HT1080 (cell line): ENCODE data around the gene TBC1D19. TPM values are rescaled to one million over a fixed set of nuclear protein-coding genes. Genes with fewer than 3 reads are reported as not detected.
A peak's percentile ranks its signal among the peaks of the same experiment; 100 is the strongest.
"Not testable (repeated sequence)": the region's sequence is repeated elsewhere in the genome, so short reads cannot be mapped to it uniquely, and the experiment has no call there.

Source experiments
- DNase-seq: peaks from one replicate; pipeline ENCODE4 v3.0.0-alpha.2; 2015; ENCODE audit warnings: low read depth
- total RNA-seq: library from RNA; depleted of rRNA; stranded (reverse); fragments of >200 nt; shearing (Covaris generic); gene quantifications from 2 replicates; pipeline ENCODE4 v1.2.3, GENCODE V29; 2014

TBC1D19 gene
- total RNA-seq, 1 experiment from 2014 or later, result 4.5 TPM

DNA sequence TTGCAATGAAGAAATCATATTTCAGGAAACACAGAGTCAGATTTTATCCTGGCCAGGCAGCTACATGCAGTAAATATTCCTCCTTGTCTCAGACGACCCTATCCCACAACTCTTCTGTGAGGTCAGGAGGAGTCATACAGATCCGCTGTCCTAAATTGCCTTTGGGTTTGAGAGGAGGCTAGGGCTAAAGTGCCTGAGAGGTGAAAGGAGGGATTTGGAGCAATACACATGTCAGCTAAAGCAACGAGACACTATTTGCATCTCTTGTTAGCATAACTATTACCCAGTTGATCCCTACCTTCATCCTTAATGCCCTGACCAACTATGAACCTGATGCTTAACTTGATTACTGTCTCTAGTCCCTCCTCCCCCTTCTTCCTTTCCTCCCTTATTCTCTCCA is 98.6 kb downstream of the TBC1D19 start:
- no peak for DNase-seq

DNA sequence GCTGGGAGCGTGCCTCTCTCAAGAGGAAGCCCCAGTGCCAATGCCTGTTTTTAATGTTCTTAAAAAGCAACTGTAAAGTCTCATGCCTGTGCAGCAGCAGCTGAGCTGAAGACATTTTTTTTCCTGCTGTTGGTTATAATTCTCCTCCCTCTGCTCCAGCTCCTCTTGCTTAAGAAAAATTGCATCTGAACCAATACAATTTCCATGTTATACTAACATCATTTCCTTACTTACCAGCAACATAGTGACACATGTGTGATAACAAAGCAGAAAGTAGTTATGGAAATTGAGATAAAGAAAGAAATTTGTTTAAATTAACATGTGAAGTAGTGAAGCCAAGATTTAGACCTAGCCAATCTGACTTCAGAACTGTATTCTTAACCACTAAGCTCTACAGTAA is 101.4 kb downstream of the TBC1D19 start:
- no peak for DNase-seq

DNA sequence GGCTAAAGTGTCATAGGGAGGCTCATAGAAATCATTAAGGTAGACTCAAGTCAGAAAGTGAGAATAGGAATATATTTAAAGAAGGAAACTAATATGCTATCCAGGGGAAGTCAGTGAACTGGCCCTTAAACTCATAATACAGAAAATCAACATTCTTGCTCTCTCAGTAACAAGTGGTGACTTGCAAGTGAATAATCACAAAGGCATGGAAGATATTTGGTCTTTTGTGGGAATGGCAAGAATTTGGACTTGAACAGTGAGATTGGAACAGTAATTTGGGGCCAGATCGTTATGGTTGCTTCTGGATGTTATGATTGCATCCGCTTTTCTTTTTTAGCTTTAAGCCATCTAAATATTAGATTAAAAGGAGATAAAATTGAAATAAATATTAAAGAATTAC is 103.8 kb downstream of the TBC1D19 start:
- peak; percentile 46 for DNase-seq

DNA sequence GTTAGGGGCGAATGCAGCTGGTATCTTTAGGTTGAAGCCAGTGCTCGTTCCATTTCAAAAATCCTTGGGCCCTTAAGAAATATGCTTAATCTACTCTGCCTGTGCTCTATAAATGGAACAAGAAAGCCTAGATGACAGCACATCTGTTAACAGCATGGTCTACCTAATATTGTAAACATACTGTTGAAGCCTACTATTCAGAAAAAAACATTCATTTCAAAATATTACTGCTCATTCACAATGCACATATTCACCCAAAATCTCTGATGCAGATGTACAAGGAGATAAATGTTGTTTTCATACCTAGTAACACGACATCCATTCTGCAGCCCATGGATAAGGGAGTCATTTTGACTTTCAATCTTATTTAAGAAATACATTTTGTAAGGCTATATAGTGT is 106.6 kb downstream of the TBC1D19 start:
- DNase-seq, result no peak

DNA sequence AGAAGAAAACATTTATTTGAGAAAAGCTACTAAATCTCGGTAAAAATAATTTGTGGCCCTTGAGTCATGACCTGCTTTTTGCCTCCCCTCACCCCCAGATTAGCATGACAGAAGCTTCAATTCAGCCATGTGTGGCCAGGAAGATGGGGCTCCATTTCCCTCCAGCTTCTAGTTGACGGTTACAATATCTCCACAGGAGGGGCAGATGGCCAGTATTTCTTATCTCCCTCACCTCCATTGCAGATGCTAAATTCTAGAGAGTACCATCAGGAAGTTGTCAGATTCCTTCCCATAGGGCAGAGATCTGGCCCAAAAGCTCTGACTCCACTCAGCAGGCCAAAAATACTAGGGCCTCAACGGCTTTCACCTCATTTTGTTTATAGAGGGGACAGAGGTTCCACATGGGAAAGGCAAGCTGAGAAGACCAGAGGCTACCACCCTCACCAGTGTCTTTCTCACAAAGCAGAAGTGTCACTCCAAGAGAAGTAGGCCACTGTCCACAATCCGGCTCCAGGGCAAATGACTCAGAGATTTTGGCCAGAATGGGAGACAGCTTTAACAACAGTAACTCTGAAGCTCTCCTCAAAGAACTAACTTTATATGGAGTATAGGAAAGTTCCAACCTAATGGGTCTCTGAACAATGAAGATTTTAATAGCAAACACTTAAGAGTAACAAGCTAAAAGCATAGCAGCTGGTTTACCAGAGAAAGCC is 108.3 kb downstream of the TBC1D19 start:
- DNase-seq, result peak; percentile 11

DNA sequence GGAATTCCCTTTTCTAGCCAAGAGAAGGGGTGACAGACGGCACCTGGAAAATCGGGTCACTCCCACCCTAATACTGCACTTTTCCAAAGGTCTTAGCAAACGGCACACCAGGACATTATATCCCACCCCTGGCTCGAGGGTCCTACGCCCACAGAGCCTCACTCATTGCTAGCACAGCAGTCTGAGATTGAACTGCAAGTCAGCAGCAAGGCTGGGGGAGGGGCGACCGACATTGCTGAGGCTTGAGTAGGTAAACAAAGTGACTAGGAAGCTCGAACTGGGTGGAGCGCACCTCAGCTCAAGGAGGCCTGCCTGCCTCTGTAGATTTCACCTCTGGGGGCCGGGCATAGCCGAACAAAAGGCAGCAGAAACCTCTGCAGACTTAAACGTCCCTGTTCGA is 110.2 kb downstream of the TBC1D19 start:
- not testable (repeated sequence) for DNase-seq

DNA sequence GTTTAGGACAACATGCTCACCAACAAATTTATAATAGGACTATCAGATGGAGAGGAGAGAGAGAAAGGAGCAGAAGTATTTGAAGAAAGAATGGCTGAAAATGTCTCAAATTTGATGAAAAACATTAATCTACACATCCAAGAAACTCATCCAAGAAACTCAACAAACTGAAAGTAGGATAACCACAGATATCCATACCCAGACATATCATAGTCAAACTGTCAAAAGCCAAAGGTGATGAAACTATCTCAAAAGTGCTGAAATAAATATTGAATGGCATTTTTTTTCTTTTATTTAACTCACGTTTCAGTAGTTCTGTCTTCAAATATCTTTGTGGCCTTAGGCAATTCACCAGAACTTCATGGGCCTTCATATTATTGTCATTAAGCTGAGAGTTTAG is 116.2 kb downstream of the TBC1D19 start:
- DNase-seq, result no peak

DNA sequence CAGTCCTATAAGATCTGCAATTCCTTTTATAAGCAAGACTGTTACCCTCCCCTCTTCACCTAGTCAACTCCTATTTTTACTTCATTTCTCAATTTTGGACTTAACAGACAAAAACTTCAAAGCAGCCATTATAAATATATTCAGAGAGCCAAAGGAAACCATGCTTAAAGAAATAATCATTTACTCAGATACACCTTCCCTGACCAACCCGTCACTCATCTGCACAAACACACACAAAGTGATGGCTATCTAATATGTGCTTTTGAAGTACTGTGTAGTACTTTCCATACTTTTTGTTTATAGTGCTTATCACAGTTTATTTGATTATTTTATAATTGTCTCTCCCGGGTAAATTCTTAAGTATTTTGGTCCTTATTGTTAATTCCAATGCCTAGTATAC is 117.2 kb downstream of the TBC1D19 start:
- DNase-seq, result no peak

DNA sequence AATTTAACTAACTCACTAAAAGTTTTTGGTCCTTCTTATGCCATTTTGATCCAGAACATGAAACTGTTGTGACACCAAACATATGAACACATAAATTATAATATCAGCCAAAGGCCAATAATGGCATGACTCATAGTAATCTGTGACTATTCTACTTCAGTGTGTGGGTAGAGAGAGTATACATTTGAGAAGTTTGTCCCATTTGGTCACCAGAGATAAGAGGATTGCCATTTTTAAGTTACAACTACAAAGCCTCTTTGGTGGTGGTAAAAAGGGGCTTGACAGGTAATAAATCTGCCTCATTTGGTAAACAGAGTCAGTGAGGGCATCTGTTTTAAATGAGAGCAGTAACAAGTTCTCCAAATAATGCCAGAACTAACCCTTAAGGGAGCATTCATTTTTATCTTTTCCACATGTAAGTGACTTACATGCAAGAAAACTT is 117.9 kb downstream of the TBC1D19 start:
- DNase-seq, result no peak

DNA sequence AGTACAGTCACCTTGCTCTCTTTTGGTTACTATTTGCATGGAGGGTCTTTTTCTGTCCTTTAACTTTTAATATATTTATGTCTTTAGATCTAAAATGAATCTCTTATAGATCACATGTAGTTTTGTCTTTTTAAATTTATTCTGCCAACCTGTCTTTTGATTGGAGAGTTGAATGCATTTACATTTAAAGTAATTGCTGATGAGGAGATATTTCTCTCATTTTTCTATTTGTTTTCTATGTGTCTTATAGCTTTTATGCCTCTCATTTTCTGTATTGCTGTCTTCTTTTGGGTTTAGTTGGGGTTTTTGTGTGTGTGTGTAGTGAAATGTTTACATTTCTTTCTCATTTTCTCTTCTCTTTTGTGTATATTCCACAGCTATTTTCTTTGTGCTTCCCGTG is 123.5 kb downstream of the TBC1D19 start:
- DNase-seq, result no peak

DNA sequence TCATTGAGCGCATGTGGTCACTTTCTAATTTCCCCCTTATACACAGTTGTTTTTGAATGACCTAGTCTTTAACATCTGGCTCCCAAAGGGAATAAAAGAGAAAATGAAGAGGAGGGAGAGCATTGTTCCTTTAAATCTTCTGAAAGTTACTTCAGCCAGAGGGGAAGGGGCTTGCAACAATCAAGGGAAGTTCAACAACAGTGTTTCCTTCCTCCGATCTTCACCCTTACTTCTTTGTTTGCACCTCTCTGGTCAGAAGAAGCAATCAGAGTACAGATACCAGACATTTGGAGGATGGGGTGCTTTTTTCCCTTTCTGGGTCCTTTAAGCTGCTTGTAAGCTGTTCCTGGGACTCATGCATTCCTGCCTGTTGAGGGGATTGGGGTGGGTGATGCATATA is 125.4 kb downstream of the TBC1D19 start:
- DNase-seq, result no peak

DNA sequence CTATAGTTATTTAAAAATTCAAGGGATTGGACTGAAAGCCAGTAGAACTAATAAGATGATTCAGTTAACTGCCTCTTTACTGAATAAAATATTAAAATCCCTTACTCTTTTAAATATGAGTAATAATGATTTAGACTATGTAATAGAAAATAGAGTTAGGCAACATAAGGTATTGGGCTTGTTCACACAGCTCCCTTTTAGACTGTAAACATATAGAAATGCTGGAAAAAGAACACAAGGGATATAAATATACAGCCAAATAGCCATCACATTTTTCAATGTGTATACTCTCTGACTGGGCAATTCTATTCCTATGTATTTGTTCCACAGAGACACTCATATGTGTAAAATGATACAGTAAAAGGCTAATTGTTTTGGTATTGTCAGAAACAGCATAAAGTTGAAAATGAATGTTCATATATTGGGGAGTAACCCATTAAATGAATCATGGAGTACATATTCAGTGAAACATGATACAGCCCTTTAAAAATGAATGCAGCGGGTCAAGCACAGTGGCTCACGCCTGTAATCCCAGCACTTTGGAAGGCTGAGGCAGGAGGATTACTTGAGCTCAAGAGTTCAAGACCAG is 129.8 kb downstream of the TBC1D19 start:
- DNase-seq, result no peak

DNA sequence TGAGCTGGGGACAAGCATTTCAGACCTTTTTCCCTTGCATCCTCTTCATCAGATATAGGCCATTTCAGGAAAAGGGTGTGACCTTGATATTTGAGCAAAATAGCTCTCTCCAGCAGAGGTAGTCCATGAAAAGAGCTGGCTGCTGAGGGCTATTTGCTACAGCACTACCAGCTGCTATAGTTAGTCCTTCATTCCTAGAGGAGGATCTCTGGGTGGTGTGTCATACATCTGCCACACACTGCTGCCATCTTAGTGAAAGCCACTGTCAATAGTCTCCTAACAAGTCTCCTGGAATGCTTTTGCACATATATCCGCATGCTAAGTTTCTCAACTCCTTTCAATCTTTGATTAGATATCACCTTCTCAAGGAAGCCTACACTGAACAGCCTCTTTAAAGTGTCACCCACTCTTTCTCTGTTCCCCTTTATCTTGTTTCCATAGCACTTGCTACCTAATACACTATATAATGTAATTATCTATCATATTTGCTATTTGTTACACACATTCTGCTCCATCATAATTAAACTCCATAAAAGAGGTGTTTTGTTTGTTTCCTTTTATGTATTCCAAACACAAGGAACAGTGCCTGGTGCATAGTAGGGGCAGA is 131.9 kb downstream of the TBC1D19 start:
- DNase-seq, result no peak

DNA sequence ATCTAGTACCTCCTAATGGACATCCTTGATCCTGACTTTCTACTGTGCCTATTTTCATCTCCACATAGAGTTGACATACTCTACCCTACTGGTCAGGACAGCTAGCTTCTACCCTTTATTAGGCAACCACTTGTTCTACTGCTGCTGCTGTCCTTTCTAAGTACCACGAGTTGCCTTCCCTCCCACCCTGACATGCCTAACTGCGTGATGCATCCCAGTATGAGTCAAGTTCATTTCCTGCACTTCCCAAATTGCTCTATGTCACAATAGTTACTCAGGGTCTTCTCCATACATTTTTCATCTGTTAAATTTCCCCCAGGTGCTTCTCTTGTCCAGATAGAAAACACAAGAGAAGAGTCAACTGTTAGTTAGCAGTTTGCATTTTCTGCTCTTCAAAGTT is 133.4 kb downstream of the TBC1D19 start:
- DNase-seq, result peak; percentile 87

DNA sequence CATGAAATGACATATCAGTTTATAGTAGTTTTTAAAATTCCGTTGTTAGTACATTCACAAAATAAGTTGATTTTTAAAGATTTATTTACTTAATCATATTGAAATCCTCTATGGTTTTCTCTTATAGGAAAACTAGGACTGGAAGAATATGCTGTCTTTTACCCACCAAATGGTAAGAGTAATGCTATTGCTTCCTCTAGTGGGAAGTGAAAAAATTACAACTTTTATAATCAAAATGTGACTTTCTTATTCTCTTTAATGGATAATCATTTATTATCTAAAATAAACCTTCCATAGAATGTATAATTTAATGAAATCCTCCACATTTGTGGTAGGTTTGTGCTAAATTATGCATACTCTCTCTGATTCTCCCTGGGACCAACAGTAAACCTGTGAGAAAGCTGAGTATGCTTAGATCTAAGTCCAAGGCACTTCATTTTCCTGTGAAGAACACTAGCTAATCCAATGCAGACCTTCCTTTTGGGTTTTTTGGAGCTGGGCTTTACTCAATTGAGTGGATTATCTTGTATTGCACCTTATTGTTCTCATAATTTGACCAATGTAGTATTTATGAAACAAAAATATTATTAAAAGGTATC is 136.2 kb downstream of the TBC1D19 start:
- peak; percentile 14 for DNase-seq

DNA sequence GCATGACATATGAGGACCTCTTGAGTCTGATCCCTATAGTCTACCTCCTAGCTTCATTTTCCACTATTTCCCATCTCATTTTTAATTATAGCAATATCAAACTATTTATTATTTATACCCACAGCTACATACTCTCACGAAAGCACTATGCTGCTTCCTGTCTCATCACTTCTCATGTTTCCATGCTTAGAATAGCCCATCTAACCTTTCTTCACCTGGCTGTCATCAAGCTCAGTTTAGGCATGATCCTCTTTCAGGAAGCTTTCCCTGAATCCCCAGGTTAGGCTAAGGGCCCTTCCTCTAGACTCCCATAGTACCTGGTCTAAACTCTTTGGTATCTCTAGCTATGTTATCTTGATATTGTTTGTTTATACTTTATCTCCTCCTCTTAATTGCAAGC is 137.8 kb downstream of the TBC1D19 start:
- DNase-seq, result no peak

DNA sequence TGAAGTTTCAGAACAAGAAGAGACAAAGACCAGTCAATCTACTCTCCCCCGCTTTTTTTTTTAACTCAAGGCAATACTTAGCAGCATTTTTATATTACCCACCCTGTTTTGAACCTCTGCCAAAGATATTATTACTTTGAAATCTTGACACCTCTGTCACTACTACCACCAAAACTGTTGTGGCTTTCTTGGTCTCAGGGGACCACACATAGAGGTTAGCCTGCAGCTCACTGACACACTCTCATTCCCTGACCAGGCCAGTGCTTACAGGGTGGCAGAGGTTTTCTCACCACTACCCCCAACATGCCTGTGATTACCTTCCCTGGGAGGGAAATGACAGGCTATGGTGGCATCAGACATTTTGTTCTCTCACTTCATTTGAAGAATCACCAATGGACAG is 139.3 kb downstream of the TBC1D19 start:
- DNase-seq, result no peak

DNA sequence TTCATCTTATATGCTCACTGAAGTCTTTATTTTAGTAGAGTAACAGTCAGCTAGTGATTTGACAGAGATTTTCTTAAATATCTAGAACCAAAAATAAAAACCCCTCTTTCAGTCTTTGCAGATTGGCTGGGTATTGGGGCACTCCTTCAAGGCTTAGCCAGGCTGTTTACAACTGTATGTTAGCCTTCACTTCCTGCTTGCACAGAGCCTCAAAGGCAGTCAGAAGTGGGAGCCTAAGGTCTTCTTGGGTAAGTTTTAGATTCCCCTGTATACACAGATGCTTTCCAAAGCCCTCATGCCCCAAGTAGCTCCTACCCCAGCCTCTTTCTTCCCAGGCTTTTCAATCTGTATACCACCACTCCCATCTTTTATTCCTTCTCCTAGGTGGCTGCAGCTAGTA is 140.7 kb downstream of the TBC1D19 start:
- no peak for DNase-seq

DNA sequence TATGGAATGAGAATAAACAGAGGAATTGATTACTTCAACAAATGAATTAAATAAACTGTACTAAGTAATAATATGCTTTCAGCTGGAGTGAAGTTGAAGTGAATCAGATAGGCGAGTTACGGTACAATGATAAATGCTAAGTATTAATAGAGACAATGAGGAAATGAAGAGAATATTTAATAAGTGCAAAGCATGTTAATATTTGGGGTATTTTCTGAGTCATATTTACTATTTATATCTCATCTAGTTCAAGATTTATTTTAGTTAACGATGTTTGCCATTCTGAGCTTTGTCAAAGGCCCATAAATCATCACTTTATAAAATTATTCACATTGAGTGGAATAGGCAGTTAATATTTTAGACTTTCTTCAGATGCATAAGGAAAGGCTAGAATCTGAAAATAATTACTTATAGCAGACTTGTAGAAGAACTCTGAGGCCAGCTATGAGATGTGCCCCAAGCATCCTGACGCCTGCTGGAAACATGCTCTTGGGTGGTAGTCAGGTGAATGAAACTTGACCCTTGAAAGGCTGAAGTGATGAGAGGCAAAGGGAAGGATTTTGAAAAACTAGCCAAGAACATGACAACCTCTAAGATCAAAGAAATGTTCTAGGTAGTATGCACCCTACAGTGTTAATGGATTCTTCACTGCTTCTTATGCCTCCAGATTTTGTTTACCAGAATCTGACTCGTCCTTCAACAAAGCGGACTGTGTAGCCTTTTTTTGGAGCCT is 142.9 kb downstream of the TBC1D19 start:
- no peak for DNase-seq

DNA sequence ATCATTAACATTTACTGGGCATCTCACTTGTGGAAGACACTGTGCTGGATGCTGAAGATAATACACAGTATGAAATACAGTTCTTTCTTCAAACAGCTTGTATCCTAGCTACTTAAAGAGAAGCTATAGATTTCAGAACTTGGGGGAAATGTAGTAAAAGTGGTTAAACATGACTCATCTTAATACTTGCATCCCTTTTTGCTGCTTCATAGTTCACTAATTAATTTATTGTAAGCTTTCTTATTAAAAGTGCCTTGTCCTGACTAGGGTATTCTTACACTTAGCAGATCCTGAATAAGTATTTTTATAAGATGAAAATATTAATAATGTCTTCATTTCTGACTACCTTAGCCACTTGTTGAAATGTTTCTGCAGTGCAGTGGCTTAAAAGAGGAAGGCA is 144.0 kb downstream of the TBC1D19 start:
- no peak for DNase-seq

DNA sequence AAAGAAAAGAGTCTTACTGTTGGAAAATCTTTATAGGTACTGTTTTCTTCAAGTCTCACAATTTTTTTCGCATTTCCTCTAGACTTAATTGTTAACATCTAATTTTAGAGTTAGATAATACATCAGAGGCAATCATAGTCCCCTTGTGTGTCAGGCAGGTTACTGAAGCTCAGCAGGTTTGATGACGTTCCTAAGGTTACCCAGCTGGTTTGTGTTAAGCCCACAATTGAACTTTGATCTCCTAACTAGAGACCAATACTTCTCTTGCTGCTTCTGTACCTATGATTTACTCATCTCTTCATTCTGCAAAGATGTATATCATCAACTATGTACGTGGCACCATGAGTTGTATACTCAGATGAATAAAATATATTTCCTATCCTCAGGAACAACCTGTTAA is 145.1 kb downstream of the TBC1D19 start:
- no peak for DNase-seq

DNA sequence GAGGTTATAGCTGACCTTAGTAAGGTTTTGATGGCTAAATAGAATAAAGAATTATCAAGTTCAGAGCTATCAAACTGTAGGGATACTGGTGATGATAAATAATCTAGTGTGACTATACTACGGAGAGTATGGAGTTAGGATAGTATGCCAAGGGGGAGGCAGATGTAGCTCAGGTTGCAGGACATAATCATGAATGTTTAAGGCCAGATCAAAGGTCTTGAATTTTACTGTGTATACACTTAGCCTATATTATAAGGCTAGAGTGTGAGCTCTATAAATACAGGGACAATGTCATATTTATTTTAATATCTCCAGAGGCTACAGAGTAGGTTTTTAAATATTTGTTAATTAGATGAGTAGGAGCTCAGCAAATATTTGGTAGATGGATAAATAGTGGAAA is 145.7 kb downstream of the TBC1D19 start:
- DNase-seq, result no peak
